Spleen (tissue), 11 donors: ENCODE results near the gene AKAP12. TPM values are rescaled to one million over a fixed set of nuclear protein-coding genes. Genes with fewer than 3 reads are reported as not detected.

Experiments
- DNase-seq: peaks from one replicate; pipeline ENCODE4 v3.0.0-alpha.2; 2020
- H3K27ac ChIP-seq, 8 donors: fragments of 200-600 bp; sonication (generic) in 7 of 8; 1 replicate in 4 of 8; 2 replicates in 4 of 8; pipeline versions ENCODE4 v1.5.0 to v1.8.0; 2016 to 2021; ENCODE audit warnings: inconsistent platforms in 4 of 8, mild to moderate bottlenecking in 4 of 8, moderate library complexity in 1 of 8
- H3K27me3 ChIP-seq, 7 donors: fragments of 200-600 bp; sonication (generic) in 6 of 7; replicated peaks in 1 of 7; 1 replicate in 4 of 7; 2 replicates in 3 of 7; pipeline versions ENCODE4 v1.5.0 to v1.8.0; 2016 to 2021; ENCODE audit warnings: inconsistent platforms in 3 of 7, mild to moderate bottlenecking in 1 of 7
- H3K36me3 ChIP-seq, 6 donors: fragments of 200-600 bp; sonication (generic) in 5 of 6; 1 replicate in 4 of 6; 2 replicates in 2 of 6; pipeline versions ENCODE4 v1.5.0 to v1.8.0; 2016 to 2021; ENCODE audit warnings: inconsistent platforms in 2 of 6
- H3K4me1 ChIP-seq, 6 donors: fragments of 200-600 bp; sonication (generic) in 5 of 6; 1 replicate in 3 of 6; 2 replicates in 3 of 6; pipeline versions ENCODE4 v1.5.0 to v1.8.0; 2016 to 2021; ENCODE audit warnings: inconsistent platforms in 3 of 6
- H3K4me3 ChIP-seq, 8 donors: fragments of 200-600 bp; sonication (generic) in 7 of 8; 1 replicate in 4 of 8; 2 replicates in 4 of 8; pipeline versions ENCODE4 v1.5.0 to v1.8.0; 2016 to 2021; ENCODE audit warnings: inconsistent platforms in 4 of 8, mild to moderate bottlenecking in 4 of 8, moderate library complexity in 2 of 8
- H3K9me3 ChIP-seq, 8 donors: fragments of 200-600 bp; sonication (generic) in 7 of 8; 1 replicate in 4 of 8; 2 replicates in 4 of 8; pipeline versions ENCODE4 v1.5.0 to v1.8.0; 2016 to 2021; ENCODE audit warnings: inconsistent platforms in 4 of 8
- POLR2A ChIP-seq, 3 donors: fragments of 450-650 bp; IDR thresholded peaks; one replicate each; pipeline ENCODE4 v1.5.1; 2017; ENCODE audit warnings: antibody characterized with exemption in 3 of 3, mild to moderate bottlenecking in 1 of 3
- POLR2AphosphoS5 ChIP-seq, 3 donors: sonication (generic); formaldehyde crosslinking; IDR thresholded peaks; one replicate each; pipeline ENCODE4 v1.5.1; 2017; ENCODE audit warnings: antibody characterized with exemption in 3 of 3
- WGBS, 5 donors: extraction: QIAGEN DNeasy Blood & Tissue Kit in 3 of 5; methylation state at CpG; one replicate each; pipeline versions ENCODE4 v1.1.5 to v1.1.7; 2013 to 2018; 5-methylcytosine and 5-hydroxymethylcytosine counted together
- intact Hi-C: fragments of 100-400 bp; cut with DNase I; formaldehyde crosslinking; loops from one replicate; pipeline ENCODE4 v1.15.0; 2023; ENCODE audit warnings: low total_unique reads
- polyA plus RNA-seq, 3 donors: library from polyadenylated mRNA; stranded (reverse); fragments of 200-250 nt; gene quantifications; one replicate each; pipeline ENCODE4 v1.2.1, GENCODE V29; 2013
- total RNA-seq, 7 donors: library from RNA; depleted of rRNA in 3 of 7; stranded (reverse); fragments of >200 nt in 3 of 7; fragmentation: NEBNext Ultra II Directional in 4 of 7; extraction: Animal tissue kit (Norgen Biotek cat#: 25700) in 4 of 7; gene quantifications; one replicate each; pipeline versions ENCODE4 v1.1.0 to v1.2.1, GENCODE V29; 2016 to 2021
- TF ChIP-seq, protein P1 (sequence below), 11 experiments: fragments of 200-600 bp in 7 of 11; fragments of 450-650 bp in 4 of 11; sonication (generic) in 4 of 11; IDR thresholded peaks in 8 of 11; conservative IDR thresholded peaks in 3 of 11; 1 replicate in 7 of 11; 2 replicates in 4 of 11; pipeline versions ENCODE4 v1.4.0 to v1.8.0; 2016 to 2021; ENCODE audit warnings: antibody characterized with exemption in 11 of 11, inconsistent platforms in 4 of 11, mild to moderate bottlenecking in 1 of 11
- donor health status: healthy with polysubstance abuse.
- donor health status: DM: no; HTN: no; CAD: no; lungs with moderate emphysema.
- donor health status: DM: no; HTN: no; CAD: no.
- donor health status: Bipolar disorder and iron deficiency.
- donor health status: healthy.
- donor health status: DM: no; HTN: no; CAD: no.
- donor health status: DM: yes; HTN: yes; CAD: no.

Gene AKAP12
- total and polyA plus RNA-seq, 10 donors, result 3.2 to 64.7 (median 44.1) TPM

DNA sequence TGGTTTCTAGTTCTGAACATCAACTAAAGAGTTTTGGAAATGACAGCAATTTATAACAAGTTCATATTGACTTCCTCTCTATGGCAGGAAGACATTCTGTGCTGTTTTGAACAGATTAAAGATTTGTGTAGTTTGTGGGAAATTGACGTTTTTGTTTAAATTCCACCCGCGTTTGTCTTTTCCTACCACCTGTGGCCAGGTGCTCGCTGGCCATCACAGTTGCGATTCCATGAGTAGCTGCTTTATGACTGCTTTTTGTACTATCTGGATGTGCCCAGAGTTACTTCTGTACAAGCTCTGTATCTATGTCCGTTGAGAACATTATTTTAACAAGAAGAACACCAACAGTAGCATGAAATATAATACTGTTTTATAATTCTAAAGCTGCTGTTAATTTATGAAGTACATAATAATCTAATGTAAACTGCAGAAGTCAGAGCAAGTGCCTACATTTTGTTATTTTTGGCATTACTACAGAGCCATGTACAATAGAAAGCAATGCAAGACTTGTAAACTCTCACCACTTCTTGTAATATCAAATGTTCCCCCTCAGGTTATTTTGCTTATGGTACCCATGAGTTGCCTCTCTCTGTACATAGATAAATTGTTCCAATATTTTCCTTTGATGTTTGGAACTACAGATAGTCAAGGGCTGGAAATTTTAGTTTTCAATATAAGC lies 118.1 kb downstream of the AKAP12 start:
- Histone ChIP-seq H3K9me3 (no peaks in the 10 kb centered on the region), H3K27ac (no peak overlapping the region), H3K4me3 (no peak overlapping the region), H3K27me3 (no peaks in the 10 kb centered on the region), H3K4me1 (peaks cover 0 to 11% (median 0%) of the 10 kb centered on the region in 6 donors), H3K36me3 (peaks cover 0 to 46% (median 14%) of the 10 kb centered on the region in 6 donors)
- no peak for TF ChIP-seq POLR2A (IDR thresholded peaks at IDR 0.05)
- TF ChIP-seq POLR2AphosphoS5 (IDR thresholded peaks at IDR 0.05), result no peak
- TF ChIP-seq, protein P1, sequence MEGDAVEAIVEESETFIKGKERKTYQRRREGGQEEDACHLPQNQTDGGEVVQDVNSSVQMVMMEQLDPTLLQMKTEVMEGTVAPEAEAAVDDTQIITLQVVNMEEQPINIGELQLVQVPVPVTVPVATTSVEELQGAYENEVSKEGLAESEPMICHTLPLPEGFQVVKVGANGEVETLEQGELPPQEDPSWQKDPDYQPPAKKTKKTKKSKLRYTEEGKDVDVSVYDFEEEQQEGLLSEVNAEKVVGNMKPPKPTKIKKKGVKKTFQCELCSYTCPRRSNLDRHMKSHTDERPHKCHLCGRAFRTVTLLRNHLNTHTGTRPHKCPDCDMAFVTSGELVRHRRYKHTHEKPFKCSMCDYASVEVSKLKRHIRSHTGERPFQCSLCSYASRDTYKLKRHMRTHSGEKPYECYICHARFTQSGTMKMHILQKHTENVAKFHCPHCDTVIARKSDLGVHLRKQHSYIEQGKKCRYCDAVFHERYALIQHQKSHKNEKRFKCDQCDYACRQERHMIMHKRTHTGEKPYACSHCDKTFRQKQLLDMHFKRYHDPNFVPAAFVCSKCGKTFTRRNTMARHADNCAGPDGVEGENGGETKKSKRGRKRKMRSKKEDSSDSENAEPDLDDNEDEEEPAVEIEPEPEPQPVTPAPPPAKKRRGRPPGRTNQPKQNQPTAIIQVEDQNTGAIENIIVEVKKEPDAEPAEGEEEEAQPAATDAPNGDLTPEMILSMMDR (IDR thresholded peaks at IDR 0.05 in 8 of 11, conservative IDR thresholded peaks at IDR 0.05 in 3 of 11), result no peak
- intact Hi-C loops, result no loop called here
- DNase-seq, result no peak
- WGBS, 5 donors, result 39 to 58% (median 45%) methylated on average over 6 of the region's 6 CpGs

DNA sequence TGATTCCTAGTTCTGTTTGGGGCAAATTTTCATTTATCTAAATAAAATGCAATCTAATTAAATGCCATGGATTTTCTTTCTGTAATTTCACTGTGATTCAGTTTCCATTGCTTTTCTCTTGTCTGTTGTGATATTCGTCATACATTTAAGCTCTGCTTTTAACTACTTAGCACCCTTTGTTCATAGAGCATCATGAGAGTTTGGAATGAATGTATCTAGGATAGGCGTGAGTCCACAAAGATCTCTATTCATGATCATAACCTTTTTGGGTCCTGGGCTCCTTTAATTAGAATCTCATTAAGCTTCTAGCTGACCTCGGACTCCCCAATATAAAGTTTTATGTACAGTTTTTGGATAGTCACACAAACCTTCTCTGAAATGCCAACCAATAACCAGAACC lies 118.7 kb downstream of the AKAP12 start:
- 94 to 96% (median 95%) methylated on average over 3 of the region's 3 CpGs for WGBS, 5 donors
- TF ChIP-seq, protein P1 (IDR thresholded peaks at IDR 0.05 in 8 of 11, conservative IDR thresholded peaks at IDR 0.05 in 3 of 11), result no peak
- TF ChIP-seq POLR2AphosphoS5 (IDR thresholded peaks at IDR 0.05) (no peak), POLR2A (IDR thresholded peaks at IDR 0.05) (no peak)
- no peaks in the 10 kb centered on the region for H3K9me3 ChIP-seq
- H3K4me3 ChIP-seq, result no peak overlapping the region
- H3K36me3 ChIP-seq, result peaks cover 0 to 52% (median 16%) of the 10 kb centered on the region in 6 donors
- no peak for DNase-seq
- intact Hi-C loops, result no loop called here
- no peaks in the 10 kb centered on the region for H3K27me3 ChIP-seq
- H3K27ac ChIP-seq, result no peak overlapping the region
- H3K4me1 ChIP-seq, result peaks cover 0 to 5% (median 0%) of the 10 kb centered on the region in 6 donors

DNA sequence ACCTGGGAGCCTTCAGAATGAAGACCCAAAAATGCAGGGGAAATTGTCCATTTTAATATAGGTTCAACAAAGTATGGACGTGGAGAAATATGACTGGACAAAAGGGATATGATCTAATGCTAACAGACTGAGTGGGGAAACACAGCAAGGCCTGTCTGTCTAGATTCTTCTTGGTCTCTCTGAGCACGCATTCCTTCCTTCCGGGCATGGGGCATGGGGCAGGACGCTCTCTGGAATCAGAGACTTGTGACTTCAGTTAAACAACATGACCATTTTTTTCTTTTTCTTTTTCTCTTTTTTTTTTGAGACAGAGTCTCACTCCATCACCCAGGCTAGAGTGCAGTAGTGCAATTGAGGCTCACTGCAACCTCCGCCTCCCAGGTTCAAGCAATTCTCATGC lies 119.7 kb downstream of the AKAP12 start:
- intact Hi-C loops, result no loop called here
- Histone ChIP-seq H3K36me3 (peaks cover 0 to 62% (median 18%) of the 10 kb centered on the region in 6 donors), H3K9me3 (no peaks in the 10 kb centered on the region), H3K4me1 (no peaks in the 10 kb centered on the region), H3K27ac (no peak overlapping the region), H3K4me3 (no peak overlapping the region), H3K27me3 (no peaks in the 10 kb centered on the region)
- no peak for DNase-seq
- 90 to 98% (median 95%) methylated on average over 5 of the region's 5 CpGs for WGBS, 5 donors
- TF ChIP-seq, protein P1 (IDR thresholded peaks at IDR 0.05 in 8 of 11, conservative IDR thresholded peaks at IDR 0.05 in 3 of 11), result no peak
- no peak for TF ChIP-seq POLR2AphosphoS5 (IDR thresholded peaks at IDR 0.05)
- no peak for TF ChIP-seq POLR2A (IDR thresholded peaks at IDR 0.05)

DNA sequence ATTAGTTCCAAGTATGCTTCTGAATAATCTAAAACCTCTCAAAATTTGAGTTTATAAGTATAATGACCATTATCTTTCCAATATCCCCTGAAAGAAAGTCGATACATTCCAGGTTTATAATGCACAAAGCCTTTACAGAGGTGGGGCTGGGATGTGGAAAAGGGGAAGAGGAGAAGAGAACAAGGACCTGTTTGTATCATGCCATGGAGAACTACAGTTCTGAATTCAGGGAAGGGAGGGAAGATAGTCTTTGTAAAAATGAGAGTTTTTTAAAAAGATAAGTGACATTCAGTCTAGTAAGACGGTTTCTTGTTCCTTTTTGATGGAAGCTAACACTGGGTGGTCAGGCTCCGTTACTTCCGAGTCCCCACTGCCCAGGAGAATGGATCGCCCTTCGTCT lies 125.5 kb downstream of the AKAP12 start:
- Histone ChIP-seq H3K4me3 (no peak overlapping the region), H3K27ac (no peak overlapping the region), H3K36me3 (peaks cover 0 to 100% (median 52%) of the 10 kb centered on the region in 6 donors), H3K27me3 (no peaks in the 10 kb centered on the region), H3K9me3 (no peaks in the 10 kb centered on the region), H3K4me1 (no peaks in the 10 kb centered on the region)
- TF ChIP-seq POLR2AphosphoS5 (IDR thresholded peaks at IDR 0.05) (no peak), POLR2A (IDR thresholded peaks at IDR 0.05) (no peak)
- TF ChIP-seq, protein P1 (IDR thresholded peaks at IDR 0.05 in 8 of 11, conservative IDR thresholded peaks at IDR 0.05 in 3 of 11), result no peak
- no peak for DNase-seq
- 95 to 99% (median 96%) methylated on average over 6 of the region's 6 CpGs for WGBS, 5 donors
- intact Hi-C loops, result no loop called here
